ENCODE measurements around the gene CLDN17.

Gene CLDN17

GRCh38 chr21:30166705-30167104, at the start of gene CLDN17:
TSS of gene CLDN17 (minus strand) at chr21:30166805. CDS start at chr21:30166617, 188 bp downstream.
- DNase-seq (ENCODE audit: low read depth) = no peak

- DNase-seq (ENCODE audit: low read depth) = no peak
Observed at GRCh38 chr21:30216041-30216723, 49.6 kb upstream of the CLDN17 start, which contains the start of gene CLDN8. TSS of gene CLDN8 (minus strand) at chr21:30216097. CDS start at chr21:30215925, 172 bp downstream.

- DNase-seq (ENCODE audit: low read depth) = no peak
Observed at GRCh38 chr21:30211071-30211470, 44.5 kb upstream of the CLDN17 start.

DNA sequence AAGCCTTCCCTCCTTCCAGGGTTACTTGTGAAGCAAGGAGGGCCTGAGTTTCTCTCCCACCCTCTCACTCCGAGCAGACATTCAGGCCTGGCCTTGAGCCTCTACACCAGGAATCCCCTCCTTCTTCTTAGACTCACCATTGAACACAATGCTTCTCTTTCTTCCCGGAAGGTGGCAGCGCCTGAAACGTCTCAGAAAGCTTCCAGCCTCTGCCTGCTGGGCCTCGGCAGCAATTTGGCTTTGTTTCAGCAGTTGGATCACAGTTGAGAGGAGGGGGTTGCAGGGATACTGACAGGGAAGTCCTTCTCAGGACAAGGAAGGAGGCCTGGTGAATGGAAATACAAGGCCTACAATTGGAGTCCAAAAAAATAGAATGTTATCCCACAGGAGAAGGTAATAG, 43.0 kb upstream of the CLDN17 start:
- DNase-seq (ENCODE audit: low read depth) = no peak

- DNase-seq (ENCODE audit: low read depth) = no peak
Observed at GRCh38 chr21:30207252-30207579, 40.6 kb upstream of the CLDN17 start.

DNA sequence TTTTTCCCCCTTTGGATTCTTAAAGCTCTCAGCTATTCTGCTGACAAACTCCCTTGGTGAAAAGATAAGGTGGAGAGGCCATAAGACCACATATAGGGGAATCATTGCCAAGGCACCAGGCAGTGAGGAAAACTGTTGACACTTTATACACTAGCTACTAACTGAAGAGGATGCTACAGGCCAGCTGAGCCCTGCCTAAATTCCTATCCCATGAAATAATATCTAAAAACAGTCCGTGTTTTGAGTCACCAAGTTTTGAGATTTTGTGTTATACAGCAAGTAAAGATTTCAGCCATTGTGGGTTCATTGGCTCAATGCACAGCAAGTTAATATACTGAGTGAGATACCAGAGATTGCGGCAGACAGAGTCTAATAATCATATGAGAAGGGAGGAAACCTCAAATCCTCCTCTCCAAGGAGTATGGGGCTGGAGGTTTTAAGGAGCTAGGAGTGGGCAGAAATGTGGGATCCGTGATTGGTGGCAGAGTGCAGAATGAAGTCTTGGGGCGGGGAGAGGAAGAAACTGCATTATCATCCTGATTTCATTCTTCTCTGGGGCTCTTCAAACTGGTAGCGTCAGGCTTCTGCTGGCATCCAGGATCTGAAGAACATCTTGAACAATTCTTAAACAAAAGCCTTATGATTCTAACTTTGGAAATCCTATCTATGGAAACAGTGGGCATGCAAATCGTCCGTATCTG, 40.1 kb upstream of the CLDN17 start:
- no peak for DNase-seq (ENCODE audit: low read depth)

DNA sequence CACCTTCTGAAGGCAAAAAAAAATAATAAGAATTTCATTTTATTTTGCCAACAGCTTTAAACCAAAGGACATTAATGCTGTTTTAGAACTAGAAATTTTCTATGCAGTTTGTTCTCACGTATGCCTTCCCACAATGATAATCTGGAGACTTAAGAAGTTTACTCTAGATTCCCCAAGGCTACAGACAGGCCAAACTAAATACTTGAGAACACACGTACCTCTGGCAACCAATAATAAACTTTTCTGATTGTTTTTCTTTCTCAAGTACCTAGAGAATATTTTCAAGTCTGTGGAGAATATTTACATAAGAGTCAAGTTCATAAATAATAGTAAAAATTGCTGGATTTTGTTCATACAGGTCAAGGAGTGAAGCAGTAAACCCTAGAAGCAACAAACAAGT, 33.4 kb upstream of the CLDN17 start:
- no peak for DNase-seq (ENCODE audit: low read depth)

DNA sequence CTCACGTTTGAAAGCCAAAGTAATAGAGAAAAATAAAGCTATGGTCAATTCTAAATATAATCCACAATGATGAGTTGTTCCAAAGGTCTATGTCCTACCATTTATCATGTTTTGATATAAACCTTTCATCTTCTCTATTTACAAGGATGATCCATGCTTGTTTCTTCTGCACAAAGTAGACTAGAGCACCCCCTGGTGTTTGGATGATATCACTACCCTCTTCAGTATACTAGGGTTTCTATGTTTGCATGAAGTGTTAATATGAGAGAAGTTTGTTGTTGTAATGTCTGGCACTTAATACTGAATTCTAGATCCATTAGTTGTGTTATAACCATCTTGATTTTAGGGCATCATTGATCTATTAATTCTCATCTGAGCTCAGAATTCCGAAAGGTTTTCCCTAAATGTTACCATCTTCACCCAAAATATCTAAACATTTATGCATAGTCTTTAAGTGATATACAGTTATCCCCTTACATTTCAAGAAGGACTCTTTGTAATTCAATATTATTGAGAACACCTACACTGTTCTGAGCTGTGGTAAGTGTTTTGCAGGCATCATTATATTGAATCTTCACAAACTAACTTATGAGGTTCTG, 28.2 kb upstream of the CLDN17 start:
- DNase-seq (ENCODE audit: low read depth) = peak; percentile 12

- DNase-seq (ENCODE audit: low read depth) = no peak
Observed at GRCh38 chr21:30193201-30193600, 26.6 kb upstream of the CLDN17 start.

GRCh38 chr21:30190554-30190953, 23.9 kb upstream of the CLDN17 start:
- DNase-seq (ENCODE audit: low read depth) = no peak

DNA sequence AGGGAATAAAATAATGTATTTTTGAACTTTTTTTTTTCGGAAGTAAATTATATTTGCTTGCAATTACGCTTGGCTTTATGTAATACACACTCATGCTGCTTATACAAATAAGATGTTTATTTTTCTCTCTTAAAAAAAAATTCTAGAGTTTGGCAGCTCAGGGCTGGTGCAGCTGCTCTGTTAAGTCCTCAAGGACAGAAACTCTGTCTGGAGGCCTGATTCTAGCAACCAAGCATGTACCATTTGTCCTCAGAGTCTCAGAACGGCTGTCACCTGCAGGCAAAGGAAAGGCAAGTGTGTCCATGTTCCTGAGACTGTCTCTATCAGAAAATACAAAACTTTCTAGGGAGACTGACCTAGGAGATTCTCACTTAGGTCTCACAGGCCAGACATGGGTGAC, 23.2 kb upstream of the CLDN17 start:
- no peak for DNase-seq (ENCODE audit: low read depth)

DNA sequence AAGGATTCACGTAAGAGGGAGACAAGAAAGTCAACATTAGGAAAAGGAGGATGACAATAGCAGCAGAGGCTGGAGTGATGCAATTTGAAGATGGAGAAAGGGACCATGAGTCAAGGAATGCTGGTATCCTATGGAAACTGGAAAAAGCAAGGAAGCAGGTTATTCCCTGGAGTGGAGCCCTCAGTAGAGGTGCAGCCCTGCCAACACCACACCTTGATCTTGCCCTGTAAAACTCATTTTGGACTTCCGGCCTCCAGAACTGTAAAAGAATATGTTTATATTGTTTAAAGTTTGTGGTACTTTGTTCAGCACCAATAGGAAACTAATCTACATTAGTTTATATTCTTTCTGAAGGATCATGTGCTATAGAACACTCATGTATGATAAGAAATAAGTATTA, 19.6 kb upstream of the CLDN17 start:
- no peak for DNase-seq (ENCODE audit: low read depth)

- DNase-seq (ENCODE audit: low read depth) = no peak
Observed at GRCh38 chr21:30168086-30168485, 1.5 kb upstream of the CLDN17 start.

GRCh38 chr21:30166171-30166570, 434 bp downstream of the CLDN17 start:
- no peak for DNase-seq (ENCODE audit: low read depth)

- no peak for DNase-seq (ENCODE audit: low read depth)
Observed at GRCh38 chr21:30164796-30165195, 1.8 kb downstream of the CLDN17 start.

DNA sequence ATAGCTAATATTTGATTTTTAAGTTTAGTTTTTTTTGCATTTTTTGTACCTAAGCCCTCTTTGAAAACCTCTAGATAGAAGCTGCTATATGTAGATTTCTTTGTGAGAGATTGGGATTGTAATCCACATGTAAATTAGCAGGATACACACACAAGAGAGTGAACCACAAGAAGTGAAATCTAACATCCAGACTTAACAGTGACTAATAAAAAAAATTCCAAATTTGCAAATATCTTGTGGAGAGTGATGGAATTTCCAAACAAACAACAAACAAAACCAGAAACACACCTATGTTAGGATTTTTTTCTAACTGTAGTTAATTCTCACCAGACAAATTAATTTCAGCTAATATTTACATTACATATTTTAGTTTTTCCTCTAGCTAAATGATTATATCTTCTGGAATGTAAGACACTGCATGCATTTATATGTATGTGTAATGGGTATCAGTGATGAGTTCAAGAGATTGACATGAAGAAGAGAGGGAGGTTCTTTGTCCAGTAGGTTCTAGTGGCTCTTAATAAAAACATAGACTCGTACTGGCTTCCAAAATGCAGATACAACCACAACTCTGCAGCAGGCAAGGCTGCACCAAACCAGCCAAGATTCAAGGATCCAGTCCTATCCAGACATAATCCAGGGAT, 12.8 kb downstream of the CLDN17 start:
- DNase-seq (ENCODE audit: low read depth) = no peak

DNA sequence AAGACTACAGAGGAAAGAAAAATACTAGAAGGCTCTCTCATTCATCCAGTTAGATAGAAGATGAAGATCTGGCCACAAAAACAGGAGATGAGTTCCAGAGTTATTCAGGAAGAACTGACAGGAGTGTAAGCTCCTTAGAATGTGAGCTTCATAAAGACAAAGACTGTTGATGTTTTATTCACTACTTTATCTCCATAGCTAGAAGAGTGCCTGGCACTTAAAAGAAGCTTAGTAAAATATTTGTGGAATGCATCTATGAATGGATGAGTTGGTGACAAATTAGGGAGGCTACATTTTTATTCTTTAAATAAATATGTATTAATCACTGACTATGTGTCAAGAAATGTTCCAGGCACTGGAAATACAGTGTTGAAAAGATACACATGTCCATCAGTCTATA, 13.8 kb downstream of the CLDN17 start:
- DNase-seq (ENCODE audit: low read depth) = no peak

DNA sequence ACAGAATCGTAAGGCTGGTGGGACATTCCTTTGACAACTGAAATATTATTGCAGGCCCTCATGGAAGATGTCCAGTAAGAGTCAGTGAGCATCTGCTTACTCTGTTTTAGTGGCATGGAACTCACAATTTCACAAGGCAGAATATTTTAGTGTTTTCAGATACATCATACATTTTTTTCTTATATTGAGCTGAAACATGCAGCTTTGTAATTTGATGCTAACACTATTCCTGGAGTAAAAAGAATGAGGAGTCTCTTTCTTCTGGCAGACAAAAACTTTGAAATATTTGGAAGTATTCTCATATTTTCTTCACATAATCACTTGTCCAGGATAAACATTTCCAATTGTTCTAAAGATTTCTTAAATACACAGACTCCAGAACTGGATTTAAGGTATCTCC, 17.7 kb downstream of the CLDN17 start:
- no peak for DNase-seq (ENCODE audit: low read depth)

- no peak for DNase-seq (ENCODE audit: low read depth)
Observed at GRCh38 chr21:30146558-30147282, 19.9 kb downstream of the CLDN17 start.

DNA sequence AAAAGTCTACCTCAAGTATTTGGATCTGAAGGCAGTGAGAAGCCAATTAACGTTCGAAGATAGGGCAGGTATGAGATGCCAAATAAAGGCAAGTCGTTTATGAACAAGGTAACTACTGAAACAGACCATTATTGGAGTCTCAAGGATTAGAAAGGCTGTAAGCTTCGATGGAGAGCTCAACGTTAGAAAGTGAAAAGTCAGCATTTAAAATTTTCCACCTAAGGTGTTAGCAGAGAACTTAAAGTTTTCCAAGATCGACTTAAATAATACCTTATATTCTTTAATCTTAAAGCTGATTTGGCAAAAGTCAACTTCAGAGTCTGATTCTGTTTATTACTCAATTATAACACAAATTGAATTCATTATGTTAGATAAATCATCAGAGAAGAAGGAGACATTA, 28.1 kb downstream of the CLDN17 start:
- DNase-seq (ENCODE audit: low read depth) = no peak

- DNase-seq (ENCODE audit: low read depth) = no peak
Observed at GRCh38 chr21:30129246-30129645, 37.4 kb downstream of the CLDN17 start.

GRCh38 chr21:30126576-30126975, 40.0 kb downstream of the CLDN17 start:
- DNase-seq (ENCODE audit: low read depth) = no peak

Data from HS-27A (cell line).